Measurements from ENCODE around the gene ZC3H18. TPM values are rescaled to one million over a fixed set of nuclear protein-coding genes. Genes with fewer than 3 reads are reported as not detected.

Gene ZC3H18
- total and polyA plus RNA-seq, 12 donors, result 18.3 to 28.7 (median 22.0) TPM

DNA sequence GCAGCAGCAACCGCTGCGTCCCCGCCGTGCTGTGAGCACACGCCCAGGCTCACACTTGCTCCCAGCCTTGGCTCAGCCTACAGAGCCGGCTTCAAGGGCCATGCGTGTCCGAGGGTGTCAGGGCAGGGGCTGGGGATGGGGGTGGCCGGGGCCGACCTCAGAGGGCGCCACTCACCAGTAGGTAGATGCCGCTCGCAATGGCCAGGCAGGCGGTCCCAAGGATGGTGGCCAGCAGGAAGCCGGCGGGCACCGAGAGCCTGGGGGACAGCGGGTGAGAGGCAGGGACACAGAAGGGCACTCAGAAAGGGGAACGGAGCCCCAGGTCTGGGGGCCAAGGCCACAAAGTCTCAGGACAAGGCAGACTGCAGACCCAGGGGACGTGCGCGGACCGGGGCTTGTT lies 75.7 kb downstream of the ZC3H18 start:
- Histone ChIP-seq H3K27me3 (peaks cover 0 to 4% (median 2%) of the 10 kb centered on the region in 7 donors), H3K4me3 (no peak overlapping the region), H3K4me1 (peaks cover under 1 to 37% (median 14%) of the 10 kb centered on the region in 9 donors), H3K36me3 (peaks cover 0 to 61% (median 0%) of the 10 kb centered on the region in 9 donors), H3K9me3 (no peaks in the 10 kb centered on the region), H3K27ac (no peak overlapping the region)
- TF ChIP-seq, protein P1, sequence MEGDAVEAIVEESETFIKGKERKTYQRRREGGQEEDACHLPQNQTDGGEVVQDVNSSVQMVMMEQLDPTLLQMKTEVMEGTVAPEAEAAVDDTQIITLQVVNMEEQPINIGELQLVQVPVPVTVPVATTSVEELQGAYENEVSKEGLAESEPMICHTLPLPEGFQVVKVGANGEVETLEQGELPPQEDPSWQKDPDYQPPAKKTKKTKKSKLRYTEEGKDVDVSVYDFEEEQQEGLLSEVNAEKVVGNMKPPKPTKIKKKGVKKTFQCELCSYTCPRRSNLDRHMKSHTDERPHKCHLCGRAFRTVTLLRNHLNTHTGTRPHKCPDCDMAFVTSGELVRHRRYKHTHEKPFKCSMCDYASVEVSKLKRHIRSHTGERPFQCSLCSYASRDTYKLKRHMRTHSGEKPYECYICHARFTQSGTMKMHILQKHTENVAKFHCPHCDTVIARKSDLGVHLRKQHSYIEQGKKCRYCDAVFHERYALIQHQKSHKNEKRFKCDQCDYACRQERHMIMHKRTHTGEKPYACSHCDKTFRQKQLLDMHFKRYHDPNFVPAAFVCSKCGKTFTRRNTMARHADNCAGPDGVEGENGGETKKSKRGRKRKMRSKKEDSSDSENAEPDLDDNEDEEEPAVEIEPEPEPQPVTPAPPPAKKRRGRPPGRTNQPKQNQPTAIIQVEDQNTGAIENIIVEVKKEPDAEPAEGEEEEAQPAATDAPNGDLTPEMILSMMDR (IDR thresholded peaks at IDR 0.05), result no peak
- DNase-seq (no peak), ATAC-seq (no peak)
- intact Hi-C loops (cut with DNase I), result no loop called here
- WGBS, 2 donors, result 88 to 89% methylated on average over 23 of the region's 23 CpGs

DNA sequence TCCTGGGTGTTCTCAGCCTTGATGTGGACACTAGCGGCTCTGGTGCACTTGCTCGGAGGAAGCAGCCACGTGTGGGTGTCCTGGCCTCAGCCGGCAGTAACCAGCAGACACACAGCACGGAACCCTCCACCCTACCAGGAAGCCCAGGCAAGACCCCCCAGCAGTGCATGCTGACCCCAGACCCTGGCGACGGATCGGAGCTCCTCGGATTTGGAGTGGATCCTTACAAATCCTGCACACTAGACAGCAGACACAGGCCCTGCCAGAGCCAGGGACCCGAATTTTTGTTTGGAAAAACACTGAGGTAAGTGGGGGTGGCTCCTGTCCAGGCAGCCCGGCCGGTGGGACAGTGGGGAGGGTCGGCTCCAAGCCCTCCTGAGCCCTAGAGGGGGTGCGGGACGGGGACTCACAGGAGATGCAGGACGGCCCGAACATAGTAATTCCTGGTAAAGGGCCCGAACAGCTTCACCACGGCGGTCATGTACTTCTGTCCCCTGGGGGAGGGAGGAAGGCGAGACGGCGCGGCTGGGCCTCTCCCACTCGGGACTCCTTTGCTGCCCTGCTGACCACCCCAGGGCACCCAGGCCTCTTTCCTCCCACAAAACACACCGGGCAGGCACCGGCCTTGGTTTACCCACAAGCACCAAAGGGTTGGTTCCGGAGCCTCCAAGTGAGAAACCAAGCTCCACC lies 76.3 kb downstream of the ZC3H18 start:
- H3K27ac ChIP-seq, result no peak overlapping the region
- no peaks in the 10 kb centered on the region for H3K27me3 ChIP-seq
- no peak overlapping the region for H3K4me3 ChIP-seq
- H3K36me3 ChIP-seq, result peaks cover 0 to 61% (median 0%) of the 10 kb centered on the region in 9 donors
- intact Hi-C loops (cut with DNase I), result no loop called here
- H3K9me3 ChIP-seq, result no peaks in the 10 kb centered on the region
- TF ChIP-seq, protein P1 (IDR thresholded peaks at IDR 0.05), result no peak
- 85 to 88% methylated on average over 26 to 28 of the region's 28 CpGs for WGBS, 2 donors
- peaks cover 6 to 43% (median 19%) of the 10 kb centered on the region in 9 donors for H3K4me1 ChIP-seq
- ATAC-seq (no peak), DNase-seq (no peak)

DNA sequence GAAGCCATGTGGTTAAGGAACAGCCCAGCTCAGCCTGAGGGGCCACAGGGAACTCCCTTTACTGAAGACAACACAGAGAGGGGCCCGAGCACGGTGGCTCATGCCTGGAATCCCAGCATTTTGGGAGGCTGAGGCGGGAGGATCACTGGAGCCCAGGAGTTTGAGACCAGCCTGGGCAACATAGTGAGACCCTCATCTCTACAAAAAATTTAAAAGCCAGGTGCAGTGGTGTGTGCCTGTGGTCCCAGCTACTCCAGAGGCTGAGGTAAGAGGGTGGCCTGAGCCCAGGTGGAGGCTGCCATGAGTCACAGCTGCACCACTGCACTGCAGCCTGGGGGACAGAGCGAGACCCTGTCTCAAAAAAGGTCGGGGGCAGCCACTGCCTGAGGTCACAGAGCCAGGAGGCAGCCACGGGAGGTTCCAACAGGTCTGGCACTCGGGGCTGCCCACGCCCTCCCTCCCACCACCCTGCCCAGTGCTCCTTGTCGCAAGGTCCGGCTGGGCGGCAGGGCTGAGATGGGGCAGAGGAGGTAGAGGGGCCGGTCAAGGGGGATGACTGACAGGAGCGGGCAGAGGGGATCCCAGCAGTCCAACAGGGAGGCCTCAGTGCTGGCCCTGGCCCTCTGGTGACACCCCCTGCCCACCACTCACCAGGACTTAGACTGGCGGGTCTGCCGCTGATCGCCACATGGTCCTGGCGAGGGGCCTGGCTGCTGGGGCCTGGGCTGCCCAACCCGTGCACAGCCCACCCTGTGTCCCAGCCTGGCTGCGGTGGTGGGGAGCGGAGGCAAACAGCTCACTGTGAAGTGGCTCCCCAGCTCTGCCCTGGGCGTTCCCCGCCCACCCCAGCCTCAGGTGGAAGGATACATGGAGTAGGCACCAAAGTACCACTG lies 77.2 kb downstream of the ZC3H18 start:
- no peak overlapping the region for H3K27ac ChIP-seq
- 92 to 95% methylated on average over 22 of the region's 22 CpGs for WGBS, 2 donors
- H3K4me1 ChIP-seq, result peaks cover 10 to 51% (median 24%) of the 10 kb centered on the region in 9 donors
- peaks cover 0 to 61% (median 0%) of the 10 kb centered on the region in 9 donors for H3K36me3 ChIP-seq
- no peak overlapping the region for H3K4me3 ChIP-seq
- DNase-seq (no peak), ATAC-seq (no peak)
- intact Hi-C loops (cut with DNase I), result no loop called here
- TF ChIP-seq, protein P1 (IDR thresholded peaks at IDR 0.05), result no peak
- H3K9me3 ChIP-seq, result no peaks in the 10 kb centered on the region
- no peaks in the 10 kb centered on the region for H3K27me3 ChIP-seq

DNA sequence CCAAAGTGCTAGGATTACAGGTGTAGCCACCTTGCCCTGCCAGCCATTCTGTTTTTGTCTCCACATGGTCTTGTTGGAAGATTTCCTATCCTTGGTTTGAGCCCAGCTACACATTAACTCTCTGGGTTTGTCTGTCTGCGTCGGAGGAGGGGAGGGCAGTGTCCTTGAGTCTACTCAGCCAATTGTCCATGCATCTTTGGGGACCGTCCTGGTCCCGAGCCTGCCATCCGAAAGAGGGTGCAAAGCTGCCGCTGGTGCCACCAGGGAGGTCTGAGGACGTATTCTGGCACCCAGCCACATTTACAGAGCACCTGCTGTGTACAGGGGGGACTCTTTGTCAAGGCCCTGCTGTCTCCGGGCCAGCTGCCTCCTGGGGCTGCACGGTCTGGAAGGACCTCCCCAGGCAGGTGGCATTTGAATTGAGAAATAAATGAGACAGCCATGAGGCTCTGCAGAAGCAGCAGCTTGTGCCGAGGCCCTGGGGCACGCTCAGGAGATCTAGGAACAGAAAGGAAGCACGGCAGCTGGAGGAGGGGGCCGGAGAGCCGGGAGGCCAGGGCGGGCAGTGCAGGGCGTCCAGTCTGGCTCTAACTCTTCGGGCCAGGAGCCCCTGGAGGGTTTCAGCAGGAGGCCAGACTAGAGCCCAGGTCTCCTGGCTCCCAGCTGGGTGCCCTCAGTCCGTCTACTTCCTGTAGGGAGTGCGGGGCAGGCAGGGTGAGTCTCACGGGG lies 79.2 kb downstream of the ZC3H18 start:
- H3K27me3 ChIP-seq, result no peaks in the 10 kb centered on the region
- no peak for ATAC-seq
- no peaks in the 10 kb centered on the region for H3K9me3 ChIP-seq
- TF ChIP-seq, protein P1 (IDR thresholded peaks at IDR 0.05), result no peak
- WGBS, 2 donors, result 80 to 85% methylated on average over 20 of the region's 20 CpGs
- H3K36me3 ChIP-seq, result peaks cover 0 to 59% (median 0%) of the 10 kb centered on the region in 9 donors
- intact Hi-C loops (cut with DNase I), result no loop called here
- no peak for DNase-seq
- peak overlapping the region in 9 of 10 donors; percentile 45 to 87 (median 76) for H3K4me3 ChIP-seq
- peak overlapping the region in 8 of 10 donors; percentile 59 to 98 (median 81) for H3K27ac ChIP-seq
- peaks cover 10 to 51% (median 24%) of the 10 kb centered on the region in 9 donors for H3K4me1 ChIP-seq
